Liver (tissue), 9 donors: Measurements from ENCODE around the gene BCL2. TPM values are rescaled to one million over a fixed set of nuclear protein-coding genes. Genes with fewer than 3 reads are reported as not detected.

Experiments
- DNase-seq: peaks from one replicate; pipeline ENCODE4 v3.0.0-alpha.2; 2017; ENCODE audit warnings: low spot score
- H3K27ac ChIP-seq, 2 donors: one replicate each; pipeline ENCODE4 v1.7.0; 2013; ENCODE audit warnings: inconsistent platforms in 2 of 2, low read length in 2 of 2, control low read depth in 1 of 2, low read depth in 1 of 2, mild to moderate bottlenecking in 1 of 2
- H3K27me3 ChIP-seq, 4 donors: one replicate each; pipeline versions ENCODE4 v1.6.1 to v1.7.0; 2013; ENCODE audit warnings: low read length in 3 of 4, inconsistent platforms in 1 of 4, mild to moderate bottlenecking in 1 of 4, moderate library complexity in 1 of 4; ENCODE audit not compliant: control insufficient read depth in 4 of 4, insufficient read depth in 4 of 4
- H3K36me3 ChIP-seq, 4 donors: one replicate each; pipeline versions ENCODE4 v1.6.1 to v1.7.0; 2013; ENCODE audit warnings: low read length in 3 of 4, mild to moderate bottlenecking in 3 of 4, low read depth in 1 of 4, moderate library complexity in 1 of 4; ENCODE audit not compliant: control insufficient read depth in 4 of 4, insufficient read depth in 3 of 4
- H3K4me1 ChIP-seq, 4 donors: one replicate each; pipeline versions ENCODE4 v1.6.1 to v1.7.0; 2013; ENCODE audit warnings: low read length in 3 of 4, mild to moderate bottlenecking in 3 of 4, moderate library complexity in 1 of 4; ENCODE audit not compliant: control insufficient read depth in 4 of 4, insufficient read depth in 4 of 4
- H3K4me3 ChIP-seq, 3 donors: one replicate each; pipeline versions ENCODE4 v1.6.1 to v1.7.0; 2013; ENCODE audit warnings: low read length in 3 of 3, control low read depth in 1 of 3, low read depth in 1 of 3, mild to moderate bottlenecking in 1 of 3
- H3K9ac ChIP-seq, 2 donors: one replicate each; pipeline ENCODE4 v1.7.0; 2013; ENCODE audit warnings: low read length in 2 of 2, mild to moderate bottlenecking in 2 of 2, moderate library complexity in 2 of 2, control low read depth in 1 of 2, low read depth in 1 of 2
- H3K9me3 ChIP-seq, 4 donors: one replicate each; pipeline versions ENCODE4 v1.6.1 to v1.7.0; 2013; ENCODE audit warnings: low read length in 3 of 4; ENCODE audit not compliant: control insufficient read depth in 4 of 4
- FOXA1 ChIP-seq: IDR thresholded peaks from 2 replicates; pipeline ENCODE4 v1.6.1; 2016; ENCODE audit warnings: antibody characterized with exemption
- FOXA2 ChIP-seq: IDR thresholded peaks from 2 replicates; pipeline ENCODE4 v1.6.1; 2016; ENCODE audit warnings: antibody characterized with exemption
- GABPA ChIP-seq, 2 donors: IDR thresholded peaks in 1 of 2; conservative IDR thresholded peaks in 1 of 2; 2 replicates each; pipeline ENCODE4 v1.6.1; 2016; ENCODE audit warnings: antibody characterized with exemption in 2 of 2, mild to moderate bottlenecking in 1 of 2, moderate library complexity in 1 of 2
- HNF4G ChIP-seq: IDR thresholded peaks from 2 replicates; pipeline ENCODE4 v1.6.1; 2016; ENCODE audit warnings: antibody characterized with exemption
- JUND ChIP-seq, 2 donors: IDR thresholded peaks; 2 replicates each; pipeline ENCODE4 v1.6.1; 2016; ENCODE audit warnings: antibody characterized with exemption in 2 of 2
- NR2F2 ChIP-seq: IDR thresholded peaks from 2 replicates; pipeline ENCODE4 v1.6.1; 2016; ENCODE audit warnings: antibody characterized with exemption
- RAD21 ChIP-seq, 2 donors: IDR thresholded peaks; 2 replicates each; pipeline ENCODE4 v1.6.1; 2016; ENCODE audit warnings: antibody characterized with exemption in 2 of 2, mild to moderate bottlenecking in 2 of 2
- RXRA ChIP-seq, 2 donors: IDR thresholded peaks; 2 replicates each; pipeline ENCODE4 v1.6.1; 2017 to 2018; ENCODE audit warnings: antibody characterized with exemption in 2 of 2, mild to moderate bottlenecking in 1 of 2
- SP1 ChIP-seq: IDR thresholded peaks from 2 replicates; pipeline ENCODE4 v1.6.1; 2018; ENCODE audit warnings: antibody characterized with exemption, mild to moderate bottlenecking
- TAF1 ChIP-seq: conservative IDR thresholded peaks from 2 replicates; pipeline ENCODE4 v1.6.1; 2016; ENCODE audit warnings: antibody characterized with exemption, mild to moderate bottlenecking
- YY1 ChIP-seq: IDR thresholded peaks from 2 replicates; pipeline ENCODE4 v1.6.1; 2016; ENCODE audit warnings: antibody characterized with exemption, mild to moderate bottlenecking
- WGBS: extraction: QIAGEN DNeasy Blood & Tissue Kit; methylation state at CpG from one replicate; pipeline ENCODE4 v1.1.7; 2013; 5-methylcytosine and 5-hydroxymethylcytosine counted together
- polyA plus RNA-seq, 2 donors: library from polyadenylated mRNA; stranded (reverse) in 1 of 2; unstranded in 1 of 2; fragments of 200-250 nt in 1 of 2; fragments of >200 nt in 1 of 2; fragmentation: Nextera tagmentation in 1 of 2; extraction: Ambion mirVana in 1 of 2; gene quantifications; one replicate each; pipeline versions ENCODE4 v1.2.1 to v1.2.3, GENCODE V29; 2013 to 2015
- total RNA-seq, 2 donors: library from RNA; depleted of rRNA; stranded (reverse); fragments of >200 nt; gene quantifications; one replicate each; pipeline ENCODE4 v1.2.3, GENCODE V29; 2014
- TF ChIP-seq, protein P1 (sequence below): fragments of 150-350 bp; IDR thresholded peaks from 2 replicates; pipeline ENCODE4 v1.5.1; 2017; ENCODE audit warnings: improper control_type of control experiment, low read depth, low read length; ENCODE audit not compliant: missing input control
- TF ChIP-seq, protein P2 (sequence below): IDR thresholded peaks from 2 replicates; pipeline ENCODE4 v1.6.1; 2016; ENCODE audit warnings: antibody characterized with exemption
- TF ChIP-seq, protein P3 (sequence below): IDR thresholded peaks from 2 replicates; pipeline ENCODE4 v1.6.1; 2016; ENCODE audit warnings: antibody characterized with exemption, mild to moderate bottlenecking
- TF ChIP-seq, protein P4 (sequence below): IDR thresholded peaks from 2 replicates; pipeline ENCODE4 v1.6.1; 2016; ENCODE audit warnings: antibody characterized with exemption
- TF ChIP-seq, protein P5 (sequence below): IDR thresholded peaks from 2 replicates; pipeline ENCODE4 v1.6.1; 2016; ENCODE audit warnings: antibody characterized with exemption
- donor health status: healthy.
- donor health status: healthy.
- donor health status: healthy.
- donor health status: healthy.
- donor health status: healthy.

The BCL2 gene
- total and polyA plus RNA-seq, 4 donors: 0.40 to 3.9 (median 1.4) TPM

DNA sequence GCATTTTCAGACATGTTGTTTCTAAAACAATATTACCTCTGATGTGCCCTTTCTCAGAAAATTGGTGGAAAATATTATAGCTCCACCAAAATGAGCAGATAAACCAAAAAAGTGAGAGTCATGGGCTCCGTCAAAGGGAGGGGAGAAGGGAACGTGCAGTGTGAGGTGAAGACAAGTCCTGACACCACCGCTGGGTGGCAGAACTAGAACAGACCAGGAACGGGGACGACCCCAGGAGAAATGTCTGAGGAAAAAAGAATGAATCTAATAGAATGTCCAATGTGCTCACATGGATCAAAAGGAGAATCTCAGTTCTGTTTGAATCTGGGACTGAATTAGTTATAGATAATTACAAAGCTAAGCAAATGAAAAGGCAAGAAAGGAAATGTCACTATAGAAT lies 22.6 kb upstream of the BCL2 start:
- peak overlapping the region in 1 of 2 donors; percentile 41 for H3K27ac ChIP-seq
- no peak for DNase-seq
- 47% methylated on average over 5 of the region's 5 CpGs for WGBS
- H3K4me1 ChIP-seq: peaks cover 3 to 23% (median 17%) of the 10 kb centered on the region in 4 donors
- no peaks in the 10 kb centered on the region for H3K9me3 ChIP-seq
- H3K36me3 ChIP-seq: peaks cover 9 to 42% (median 26%) of the 10 kb centered on the region in 4 donors
- TF ChIP-seq, protein P1, sequence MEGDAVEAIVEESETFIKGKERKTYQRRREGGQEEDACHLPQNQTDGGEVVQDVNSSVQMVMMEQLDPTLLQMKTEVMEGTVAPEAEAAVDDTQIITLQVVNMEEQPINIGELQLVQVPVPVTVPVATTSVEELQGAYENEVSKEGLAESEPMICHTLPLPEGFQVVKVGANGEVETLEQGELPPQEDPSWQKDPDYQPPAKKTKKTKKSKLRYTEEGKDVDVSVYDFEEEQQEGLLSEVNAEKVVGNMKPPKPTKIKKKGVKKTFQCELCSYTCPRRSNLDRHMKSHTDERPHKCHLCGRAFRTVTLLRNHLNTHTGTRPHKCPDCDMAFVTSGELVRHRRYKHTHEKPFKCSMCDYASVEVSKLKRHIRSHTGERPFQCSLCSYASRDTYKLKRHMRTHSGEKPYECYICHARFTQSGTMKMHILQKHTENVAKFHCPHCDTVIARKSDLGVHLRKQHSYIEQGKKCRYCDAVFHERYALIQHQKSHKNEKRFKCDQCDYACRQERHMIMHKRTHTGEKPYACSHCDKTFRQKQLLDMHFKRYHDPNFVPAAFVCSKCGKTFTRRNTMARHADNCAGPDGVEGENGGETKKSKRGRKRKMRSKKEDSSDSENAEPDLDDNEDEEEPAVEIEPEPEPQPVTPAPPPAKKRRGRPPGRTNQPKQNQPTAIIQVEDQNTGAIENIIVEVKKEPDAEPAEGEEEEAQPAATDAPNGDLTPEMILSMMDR: peak; percentile 45
- no peak for TF ChIP-seq TAF1
- no peak for TF ChIP-seq JUND (IDR thresholded peaks at IDR 0.05)
- TF ChIP-seq RAD21 (IDR thresholded peaks at IDR 0.05): peak; percentile 67 to 76
- H3K27me3 ChIP-seq: no peaks in the 10 kb centered on the region
- H3K9ac ChIP-seq: no peak overlapping the region
- no peak overlapping the region for H3K4me3 ChIP-seq

DNA sequence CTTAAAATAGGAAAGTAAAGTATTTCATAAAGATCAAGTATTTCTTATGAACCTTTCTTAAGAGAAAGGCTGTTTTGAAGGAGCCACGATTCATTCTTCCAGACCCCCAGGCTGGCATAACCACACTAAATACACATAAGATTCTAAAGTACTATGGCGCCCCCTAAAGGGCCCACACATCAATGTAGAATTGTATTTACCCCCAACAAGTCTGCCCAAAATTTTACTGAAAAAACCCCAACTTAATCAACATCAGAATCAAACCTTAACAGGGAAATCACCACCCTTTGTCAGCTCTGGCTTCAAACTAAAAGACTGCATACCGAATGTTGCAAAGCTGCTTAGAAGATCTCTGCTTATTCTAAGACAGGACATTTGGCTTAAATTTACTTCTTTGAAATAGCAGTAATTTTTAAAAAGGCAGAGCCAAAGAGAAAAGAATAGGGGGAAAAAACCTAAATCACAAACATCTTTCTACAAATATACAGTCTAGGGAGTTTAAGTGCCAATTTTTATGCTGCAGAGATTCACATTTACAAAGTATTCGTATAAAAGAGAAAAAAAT lies 20.4 kb upstream of the BCL2 start:
- peaks cover 1 to 15% (median 10%) of the 10 kb centered on the region in 4 donors for H3K4me1 ChIP-seq
- TF ChIP-seq YY1 (no peak), RAD21 (IDR thresholded peaks at IDR 0.05) (peak; percentile 20 to 50), HNF4G (no peak), NR2F2 (no peak), RXRA (IDR thresholded peaks at IDR 0.05) (no peak), FOXA2 (no peak), FOXA1 (no peak), SP1 (no peak), JUND (IDR thresholded peaks at IDR 0.05) (no peak), TAF1 (no peak), GABPA (IDR thresholded peaks at IDR 0.05 in 1 of 2, conservative IDR thresholded peaks at IDR 0.05 in 1 of 2) (no peak)
- TF ChIP-seq, protein P1: peak; percentile 30
- TF ChIP-seq, protein P2, sequence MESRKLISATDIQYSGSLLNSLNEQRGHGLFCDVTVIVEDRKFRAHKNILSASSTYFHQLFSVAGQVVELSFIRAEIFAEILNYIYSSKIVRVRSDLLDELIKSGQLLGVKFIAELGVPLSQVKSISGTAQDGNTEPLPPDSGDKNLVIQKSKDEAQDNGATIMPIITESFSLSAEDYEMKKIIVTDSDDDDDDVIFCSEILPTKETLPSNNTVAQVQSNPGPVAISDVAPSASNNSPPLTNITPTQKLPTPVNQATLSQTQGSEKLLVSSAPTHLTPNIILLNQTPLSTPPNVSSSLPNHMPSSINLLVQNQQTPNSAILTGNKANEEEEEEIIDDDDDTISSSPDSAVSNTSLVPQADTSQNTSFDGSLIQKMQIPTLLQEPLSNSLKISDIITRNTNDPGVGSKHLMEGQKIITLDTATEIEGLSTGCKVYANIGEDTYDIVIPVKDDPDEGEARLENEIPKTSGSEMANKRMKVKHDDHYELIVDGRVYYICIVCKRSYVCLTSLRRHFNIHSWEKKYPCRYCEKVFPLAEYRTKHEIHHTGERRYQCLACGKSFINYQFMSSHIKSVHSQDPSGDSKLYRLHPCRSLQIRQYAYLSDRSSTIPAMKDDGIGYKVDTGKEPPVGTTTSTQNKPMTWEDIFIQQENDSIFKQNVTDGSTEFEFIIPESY: no peak
- TF ChIP-seq, protein P3, sequence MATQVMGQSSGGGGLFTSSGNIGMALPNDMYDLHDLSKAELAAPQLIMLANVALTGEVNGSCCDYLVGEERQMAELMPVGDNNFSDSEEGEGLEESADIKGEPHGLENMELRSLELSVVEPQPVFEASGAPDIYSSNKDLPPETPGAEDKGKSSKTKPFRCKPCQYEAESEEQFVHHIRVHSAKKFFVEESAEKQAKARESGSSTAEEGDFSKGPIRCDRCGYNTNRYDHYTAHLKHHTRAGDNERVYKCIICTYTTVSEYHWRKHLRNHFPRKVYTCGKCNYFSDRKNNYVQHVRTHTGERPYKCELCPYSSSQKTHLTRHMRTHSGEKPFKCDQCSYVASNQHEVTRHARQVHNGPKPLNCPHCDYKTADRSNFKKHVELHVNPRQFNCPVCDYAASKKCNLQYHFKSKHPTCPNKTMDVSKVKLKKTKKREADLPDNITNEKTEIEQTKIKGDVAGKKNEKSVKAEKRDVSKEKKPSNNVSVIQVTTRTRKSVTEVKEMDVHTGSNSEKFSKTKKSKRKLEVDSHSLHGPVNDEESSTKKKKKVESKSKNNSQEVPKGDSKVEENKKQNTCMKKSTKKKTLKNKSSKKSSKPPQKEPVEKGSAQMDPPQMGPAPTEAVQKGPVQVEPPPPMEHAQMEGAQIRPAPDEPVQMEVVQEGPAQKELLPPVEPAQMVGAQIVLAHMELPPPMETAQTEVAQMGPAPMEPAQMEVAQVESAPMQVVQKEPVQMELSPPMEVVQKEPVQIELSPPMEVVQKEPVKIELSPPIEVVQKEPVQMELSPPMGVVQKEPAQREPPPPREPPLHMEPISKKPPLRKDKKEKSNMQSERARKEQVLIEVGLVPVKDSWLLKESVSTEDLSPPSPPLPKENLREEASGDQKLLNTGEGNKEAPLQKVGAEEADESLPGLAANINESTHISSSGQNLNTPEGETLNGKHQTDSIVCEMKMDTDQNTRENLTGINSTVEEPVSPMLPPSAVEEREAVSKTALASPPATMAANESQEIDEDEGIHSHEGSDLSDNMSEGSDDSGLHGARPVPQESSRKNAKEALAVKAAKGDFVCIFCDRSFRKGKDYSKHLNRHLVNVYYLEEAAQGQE: no peak
- TF ChIP-seq, protein P4, sequence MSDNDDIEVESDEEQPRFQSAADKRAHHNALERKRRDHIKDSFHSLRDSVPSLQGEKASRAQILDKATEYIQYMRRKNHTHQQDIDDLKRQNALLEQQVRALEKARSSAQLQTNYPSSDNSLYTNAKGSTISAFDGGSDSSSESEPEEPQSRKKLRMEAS: no peak
- TF ChIP-seq, protein P5, sequence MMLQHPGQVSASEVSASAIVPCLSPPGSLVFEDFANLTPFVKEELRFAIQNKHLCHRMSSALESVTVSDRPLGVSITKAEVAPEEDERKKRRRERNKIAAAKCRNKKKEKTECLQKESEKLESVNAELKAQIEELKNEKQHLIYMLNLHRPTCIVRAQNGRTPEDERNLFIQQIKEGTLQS: no peak
- DNase-seq: no peak
- H3K36me3 ChIP-seq: peaks cover 15 to 54% (median 33%) of the 10 kb centered on the region in 4 donors
- no peak overlapping the region for H3K4me3 ChIP-seq
- no peak overlapping the region for H3K9ac ChIP-seq
- H3K27me3 ChIP-seq: no peaks in the 10 kb centered on the region
- WGBS: 63% methylated on average over 4 of the region's 4 CpGs
- no peaks in the 10 kb centered on the region for H3K9me3 ChIP-seq
- no peak overlapping the region for H3K27ac ChIP-seq
